ENCODE data around the gene COPG1. TPM values are rescaled to one million over a fixed set of nuclear protein-coding genes. Genes with fewer than 3 reads are reported as not detected.

COPG1 gene
- total and polyA plus RNA-seq, 9 of the 15 experiments (the other 6 are each of a cell fraction or from before 2014, with no cell fraction given) = 40.3 to 105 (median 62.4) TPM

DNA sequence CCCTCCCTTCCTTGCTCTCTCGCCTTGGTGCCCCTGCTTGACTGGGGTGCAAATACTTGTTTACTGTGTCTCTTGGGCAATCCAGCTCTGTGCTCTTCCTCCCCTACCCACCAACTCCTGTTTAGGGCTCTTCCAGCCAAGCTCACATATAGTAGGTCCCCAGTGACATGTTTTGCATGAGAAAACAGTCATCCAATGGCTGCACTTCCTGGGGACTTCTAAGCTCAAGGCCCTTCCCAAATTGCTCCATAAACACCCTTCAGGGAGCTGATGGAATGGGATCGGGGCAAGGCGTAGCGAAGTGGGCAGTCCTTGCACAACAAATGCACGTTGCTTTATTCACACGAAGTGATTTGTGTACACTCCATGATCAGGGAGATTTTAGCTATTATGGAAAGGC, 9.4 kb upstream of the COPG1 start:
- 68% methylated on average over 6 of the region's 6 CpGs for WGBS (ENCODE audit: insufficient coverage, low coverage, missing lambda C conversion rate)
- ChIA-PET CTCF (ENCODE audit: low intra/inter-chr PET ratio) (no interaction called here), POLR2A (interaction anchor here (0.6 to 1.6 kb wide), 8 partner anchors 10 to 198 kb away, joined by 3 to 5 read pairs (median 4); no protein-coding TSS in a partner anchor)
- no TSS peak for BruUV-seq (replicated peaks)
- H4K20me1 ChIP-seq (replicated peaks; ENCODE audit: control insufficient read depth, insufficient read depth, low read length) = no peaks in the 10 kb centered on the region
- peak overlapping the region; percentile 2; the same call in 1 of the 2 replicates for H3K4me2 ChIP-seq (ENCODE audit: insufficient read depth, low read length)
- intact Hi-C loops (cut with micrococcal nuclease) = loop anchor here (2.0 kb wide), 1 partner anchor 55 kb away; no protein-coding TSS in a partner anchor
- no peak for ATAC-seq
- no peaks in the 10 kb centered on the region for H3K9me3 ChIP-seq (replicated peaks; ENCODE audit: control insufficient read depth, insufficient read depth, low read depth, low read length)
- H3K9me1 ChIP-seq (ENCODE audit: control insufficient read depth, insufficient read depth, low read length) = no peaks in the 10 kb centered on the region
- no peak overlapping the region for H3K27ac ChIP-seq (ENCODE audit: extremely low read depth, low read depth, low read length)
- in situ Hi-C loops (cut with MboI) = loop anchor here (5.0 to 10.0 kb wide), 2 partner anchors 188 to 255 kb away; no protein-coding TSS in a partner anchor
- no peak overlapping the region; a peak in 1 of 4 replicates for H3K9ac ChIP-seq (ENCODE audit: insufficient read depth in 1 of 2, low read depth in 2 of 2, low read length in 2 of 2)
- H3K27me3 ChIP-seq (ENCODE audit: control insufficient read depth in 2 of 2, insufficient read depth in 2 of 2, low read length in 2 of 2) = no peaks in the 10 kb centered on the region
- H2AFZ ChIP-seq (ENCODE audit: low read depth, low read length) = peak overlapping the region; percentile 47
- no peak for DNase-seq (ENCODE audit: extremely low read depth in 1 of 4, low spot score in 3 of 4)
- H3K79me2 ChIP-seq (ENCODE audit: control insufficient read depth, insufficient read depth, low read length) = no peaks in the 10 kb centered on the region
- H3K4me1 ChIP-seq (replicated peaks in 1 of 2; ENCODE audit: control insufficient read depth in 2 of 2, insufficient read depth in 2 of 2, low read length in 2 of 2) = peaks cover 8 to 28% of the 10 kb centered on the region in 2 experiments; a peak in 4 of 5 replicates
- FAIRE-seq = no peak
- no peaks in the 10 kb centered on the region for H3K36me3 ChIP-seq (ENCODE audit: control insufficient read depth, insufficient read depth, low read length)
- no peak overlapping the region for H3K4me3 ChIP-seq
- TF ChIP-seq HOMEZ (CRISPR knock-in tag; IDR thresholded peaks at IDR 0.05) (no peak), CHD1 (IDR thresholded peaks at IDR 0.05; ENCODE audit: low read length) (no peak), HOXB6 (CRISPR knock-in tag; IDR thresholded peaks at IDR 0.05; ENCODE audit: borderline replicate concordance) (no peak), NEUROD1 (IDR thresholded peaks at IDR 0.05; ENCODE audit: borderline replicate concordance, low read depth, low read length, partially characterized antibody) (no peak), RBM17 (IDR thresholded peaks at IDR 0.05; ENCODE audit: borderline replicate concordance, low read depth, low read length) (no peak), L3MBTL2 (IDR thresholded peaks at IDR 0.05) (no peak), ADNP (tag; IDR thresholded peaks at IDR 0.05) (no peak), DMBX1 (CRISPR knock-in tag; IDR thresholded peaks at IDR 0.05; ENCODE audit: borderline replicate concordance) (no peak), TOE1 (IDR thresholded peaks at IDR 0.05; ENCODE audit: borderline replicate concordance) (no peak), TOE1 (CRISPR knock-in tag; IDR thresholded peaks at IDR 0.05; ENCODE audit: borderline replicate concordance, low read depth) (no peak), PHF8 (IDR thresholded peaks at IDR 0.05; ENCODE audit: borderline replicate concordance, low read length) (no peak), HDGF (IDR thresholded peaks at IDR 0.05) (no peak)
- TF ChIP-seq, protein P1, sequence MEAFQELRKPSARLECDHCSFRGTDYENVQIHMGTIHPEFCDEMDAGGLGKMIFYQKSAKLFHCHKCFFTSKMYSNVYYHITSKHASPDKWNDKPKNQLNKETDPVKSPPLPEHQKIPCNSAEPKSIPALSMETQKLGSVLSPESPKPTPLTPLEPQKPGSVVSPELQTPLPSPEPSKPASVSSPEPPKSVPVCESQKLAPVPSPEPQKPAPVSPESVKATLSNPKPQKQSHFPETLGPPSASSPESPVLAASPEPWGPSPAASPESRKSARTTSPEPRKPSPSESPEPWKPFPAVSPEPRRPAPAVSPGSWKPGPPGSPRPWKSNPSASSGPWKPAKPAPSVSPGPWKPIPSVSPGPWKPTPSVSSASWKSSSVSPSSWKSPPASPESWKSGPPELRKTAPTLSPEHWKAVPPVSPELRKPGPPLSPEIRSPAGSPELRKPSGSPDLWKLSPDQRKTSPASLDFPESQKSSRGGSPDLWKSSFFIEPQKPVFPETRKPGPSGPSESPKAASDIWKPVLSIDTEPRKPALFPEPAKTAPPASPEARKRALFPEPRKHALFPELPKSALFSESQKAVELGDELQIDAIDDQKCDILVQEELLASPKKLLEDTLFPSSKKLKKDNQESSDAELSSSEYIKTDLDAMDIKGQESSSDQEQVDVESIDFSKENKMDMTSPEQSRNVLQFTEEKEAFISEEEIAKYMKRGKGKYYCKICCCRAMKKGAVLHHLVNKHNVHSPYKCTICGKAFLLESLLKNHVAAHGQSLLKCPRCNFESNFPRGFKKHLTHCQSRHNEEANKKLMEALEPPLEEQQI (IDR thresholded peaks at IDR 0.05) = no peak
- TF ChIP-seq, protein P2, sequence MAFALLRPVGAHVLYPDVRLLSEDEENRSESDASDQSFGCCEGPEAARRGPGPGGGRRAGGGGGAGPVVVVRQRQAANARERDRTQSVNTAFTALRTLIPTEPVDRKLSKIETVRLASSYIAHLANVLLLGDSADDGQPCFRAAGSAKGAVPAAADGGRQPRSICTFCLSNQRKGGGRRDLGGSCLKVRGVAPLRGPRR (CRISPR knock-in tag; IDR thresholded peaks at IDR 0.05) = no peak
- TF ChIP-seq, protein P3, sequence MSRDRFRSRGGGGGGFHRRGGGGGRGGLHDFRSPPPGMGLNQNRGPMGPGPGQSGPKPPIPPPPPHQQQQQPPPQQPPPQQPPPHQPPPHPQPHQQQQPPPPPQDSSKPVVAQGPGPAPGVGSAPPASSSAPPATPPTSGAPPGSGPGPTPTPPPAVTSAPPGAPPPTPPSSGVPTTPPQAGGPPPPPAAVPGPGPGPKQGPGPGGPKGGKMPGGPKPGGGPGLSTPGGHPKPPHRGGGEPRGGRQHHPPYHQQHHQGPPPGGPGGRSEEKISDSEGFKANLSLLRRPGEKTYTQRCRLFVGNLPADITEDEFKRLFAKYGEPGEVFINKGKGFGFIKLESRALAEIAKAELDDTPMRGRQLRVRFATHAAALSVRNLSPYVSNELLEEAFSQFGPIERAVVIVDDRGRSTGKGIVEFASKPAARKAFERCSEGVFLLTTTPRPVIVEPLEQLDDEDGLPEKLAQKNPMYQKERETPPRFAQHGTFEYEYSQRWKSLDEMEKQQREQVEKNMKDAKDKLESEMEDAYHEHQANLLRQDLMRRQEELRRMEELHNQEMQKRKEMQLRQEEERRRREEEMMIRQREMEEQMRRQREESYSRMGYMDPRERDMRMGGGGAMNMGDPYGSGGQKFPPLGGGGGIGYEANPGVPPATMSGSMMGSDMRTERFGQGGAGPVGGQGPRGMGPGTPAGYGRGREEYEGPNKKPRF (IDR thresholded peaks at IDR 0.05; ENCODE audit: low read depth, low read length) = no peak

Data from K562 (cell line).